ENCODE measurements around the gene NRL. TPM values are rescaled to one million over a fixed set of nuclear protein-coding genes. Genes with fewer than 3 reads are reported as not detected.

The NRL gene
- polyA plus RNA-seq, 3 donors: 1.1 to 1.5 (median 1.3) TPM

DNA sequence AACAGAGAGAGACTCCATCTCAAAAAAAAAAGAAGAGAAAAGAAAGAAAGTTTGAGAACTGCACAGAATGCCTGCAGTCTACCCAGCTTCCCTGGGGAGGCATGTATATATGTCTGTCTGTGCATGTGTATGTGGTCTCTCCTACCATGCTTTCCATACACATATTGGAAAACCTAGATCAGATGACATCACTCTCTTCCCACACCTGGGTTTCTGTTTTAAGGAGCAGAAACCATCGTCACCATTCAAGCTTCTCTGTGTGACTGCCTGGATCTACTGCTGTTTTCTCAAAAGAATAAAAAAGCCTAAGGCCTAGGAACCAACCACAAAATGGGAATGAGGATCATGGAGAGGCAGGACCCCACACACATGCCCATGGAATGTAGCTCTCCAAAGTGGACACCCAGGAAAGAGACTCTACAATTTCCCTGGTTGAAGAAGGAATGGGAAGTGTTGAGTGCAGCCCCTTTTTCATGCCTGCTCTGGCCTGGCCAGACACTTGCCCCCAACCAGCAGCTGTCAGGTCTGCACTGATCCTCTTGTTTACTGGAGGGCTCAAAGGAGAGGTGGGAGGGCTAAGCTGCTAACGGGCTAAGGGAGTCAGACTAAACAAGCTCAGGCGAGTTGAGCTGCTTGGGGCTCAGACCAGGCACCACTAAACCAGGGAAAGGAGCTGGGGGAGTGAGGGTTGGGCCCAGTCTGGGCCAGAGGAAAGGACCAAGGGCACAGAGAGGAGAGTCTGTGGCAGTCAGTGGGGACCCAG, 28.4 kb downstream of the NRL start:
- H3K36me3 ChIP-seq (replicated peaks in 1 of 2; ENCODE audit: control insufficient read depth in 1 of 2, insufficient read depth in 2 of 2, low read length in 2 of 2): no peaks in the 10 kb centered on the region
- Mint-ChIP-seq H3K27ac (no peak overlapping the region), H3K9me3 (peaks cover 0 to 15% (median 0%) of the 10 kb centered on the region in 7 donors), H3K36me3 (peaks cover 4 to 6% of the 10 kb centered on the region in 2 donors), H3K4me3 (no peak overlapping the region), H3K4me1 (peaks cover 12% of the 10 kb centered on the region), H3K27me3 (ENCODE audit: low read depth in 3 of 3) (peaks cover 22 to 24% (median 23%) of the 10 kb centered on the region in 3 donors)
- H3K4me2 ChIP-seq (replicated peaks; ENCODE audit: extremely low read depth, low read length, poor library complexity, severe bottlenecking): no peak overlapping the region
- no peak overlapping the region for H3K9ac ChIP-seq (ENCODE audit: insufficient read depth, low read length, poor library complexity, severe bottlenecking)
- H3K27me3 ChIP-seq (ENCODE audit: control insufficient read depth in 2 of 2, insufficient read depth in 2 of 2, low read length in 2 of 2): peaks cover 10 to 25% of the 10 kb centered on the region in 2 donors
- TF ChIP-seq, protein P1, sequence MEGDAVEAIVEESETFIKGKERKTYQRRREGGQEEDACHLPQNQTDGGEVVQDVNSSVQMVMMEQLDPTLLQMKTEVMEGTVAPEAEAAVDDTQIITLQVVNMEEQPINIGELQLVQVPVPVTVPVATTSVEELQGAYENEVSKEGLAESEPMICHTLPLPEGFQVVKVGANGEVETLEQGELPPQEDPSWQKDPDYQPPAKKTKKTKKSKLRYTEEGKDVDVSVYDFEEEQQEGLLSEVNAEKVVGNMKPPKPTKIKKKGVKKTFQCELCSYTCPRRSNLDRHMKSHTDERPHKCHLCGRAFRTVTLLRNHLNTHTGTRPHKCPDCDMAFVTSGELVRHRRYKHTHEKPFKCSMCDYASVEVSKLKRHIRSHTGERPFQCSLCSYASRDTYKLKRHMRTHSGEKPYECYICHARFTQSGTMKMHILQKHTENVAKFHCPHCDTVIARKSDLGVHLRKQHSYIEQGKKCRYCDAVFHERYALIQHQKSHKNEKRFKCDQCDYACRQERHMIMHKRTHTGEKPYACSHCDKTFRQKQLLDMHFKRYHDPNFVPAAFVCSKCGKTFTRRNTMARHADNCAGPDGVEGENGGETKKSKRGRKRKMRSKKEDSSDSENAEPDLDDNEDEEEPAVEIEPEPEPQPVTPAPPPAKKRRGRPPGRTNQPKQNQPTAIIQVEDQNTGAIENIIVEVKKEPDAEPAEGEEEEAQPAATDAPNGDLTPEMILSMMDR (IDR thresholded peaks at IDR 0.05): no peak
- H2AFZ ChIP-seq (ENCODE audit: insufficient read depth, low read depth, low read length, poor library complexity, severe bottlenecking): no peak overlapping the region
- H4K20me1 ChIP-seq (ENCODE audit: insufficient read depth, low read length): no peaks in the 10 kb centered on the region
- no peak overlapping the region for H3K27ac ChIP-seq (ENCODE audit: low read depth in 1 of 2, low read length in 2 of 2)
- no peaks in the 10 kb centered on the region for H3K9me3 ChIP-seq (replicated peaks in 1 of 2; ENCODE audit: control insufficient read depth in 1 of 2, insufficient read depth in 1 of 2, low read length in 2 of 2)
- intact Hi-C loops (cut with micrococcal nuclease): no loop called here
- H3K4me1 ChIP-seq (ENCODE audit: control insufficient read depth in 1 of 2, insufficient read depth in 2 of 2, low read length in 2 of 2): peaks cover 9 to 12% of the 10 kb centered on the region in 2 donors
- no peaks in the 10 kb centered on the region for H3K79me2 ChIP-seq (ENCODE audit: insufficient read depth, low read length)
- DNase-seq: no peak
- 86% methylated on average over 3 of the region's 3 CpGs for WGBS (ENCODE audit: insufficient coverage)
- no peak overlapping the region for H3K4me3 ChIP-seq (replicated peaks in 1 of 3; ENCODE audit: low read depth in 2 of 3, low read length in 3 of 3)

DNA sequence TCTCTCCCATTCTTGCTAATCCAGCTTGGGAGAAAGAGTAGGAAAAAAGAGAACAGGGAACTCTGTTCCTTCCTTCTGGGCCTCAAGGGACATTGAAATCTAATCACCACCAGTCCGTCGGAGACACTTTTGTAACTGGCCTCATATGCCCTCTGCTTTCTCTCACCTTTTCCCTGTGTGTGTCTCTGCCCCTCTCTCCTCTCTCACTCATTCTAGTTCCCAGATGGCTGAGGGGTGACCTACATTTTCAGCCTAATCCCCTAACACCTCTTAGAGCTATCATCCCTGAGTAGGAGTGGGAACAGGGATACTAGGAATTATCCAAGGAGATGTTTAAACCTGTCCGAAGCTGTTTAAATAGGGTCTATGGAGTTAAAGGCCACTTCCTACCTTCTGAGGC, 29.5 kb downstream of the NRL start:
- Mint-ChIP-seq H3K27me3 (ENCODE audit: low read depth in 3 of 3) (peaks cover 32 to 35% (median 33%) of the 10 kb centered on the region in 3 donors), H3K9me3 (peaks cover 0 to 23% (median 1%) of the 10 kb centered on the region in 7 donors), H3K4me3 (no peak overlapping the region), H3K27ac (no peak overlapping the region), H3K4me1 (peaks cover 11% of the 10 kb centered on the region), H3K36me3 (peaks cover 4 to 7% of the 10 kb centered on the region in 2 donors)
- no peaks in the 10 kb centered on the region for H3K36me3 ChIP-seq (replicated peaks in 1 of 2; ENCODE audit: control insufficient read depth in 1 of 2, insufficient read depth in 2 of 2, low read length in 2 of 2)
- peaks cover 12 to 16% of the 10 kb centered on the region in 2 donors for H3K4me1 ChIP-seq (ENCODE audit: control insufficient read depth in 1 of 2, insufficient read depth in 2 of 2, low read length in 2 of 2)
- H3K9ac ChIP-seq (ENCODE audit: insufficient read depth, low read length, poor library complexity, severe bottlenecking): no peak overlapping the region
- H3K27me3 ChIP-seq (ENCODE audit: control insufficient read depth in 2 of 2, insufficient read depth in 2 of 2, low read length in 2 of 2): peaks cover 18 to 35% of the 10 kb centered on the region in 2 donors
- TF ChIP-seq, protein P1 (IDR thresholded peaks at IDR 0.05): no peak
- H3K4me2 ChIP-seq (replicated peaks; ENCODE audit: extremely low read depth, low read length, poor library complexity, severe bottlenecking): no peak overlapping the region
- H3K27ac ChIP-seq (ENCODE audit: low read depth in 1 of 2, low read length in 2 of 2): no peak overlapping the region
- H3K9me3 ChIP-seq (replicated peaks in 1 of 2; ENCODE audit: control insufficient read depth in 1 of 2, insufficient read depth in 1 of 2, low read length in 2 of 2): no peaks in the 10 kb centered on the region
- no CpG with 5 or more reads among the region's 3 CpGs for WGBS (ENCODE audit: insufficient coverage)
- no peak overlapping the region for H2AFZ ChIP-seq (ENCODE audit: insufficient read depth, low read depth, low read length, poor library complexity, severe bottlenecking)
- no peaks in the 10 kb centered on the region for H3K79me2 ChIP-seq (ENCODE audit: insufficient read depth, low read length)
- intact Hi-C loops (cut with micrococcal nuclease): no loop called here
- no peak overlapping the region for H3K4me3 ChIP-seq (replicated peaks in 1 of 3; ENCODE audit: low read depth in 2 of 3, low read length in 3 of 3)
- DNase-seq: no peak
- no peaks in the 10 kb centered on the region for H4K20me1 ChIP-seq (ENCODE audit: insufficient read depth, low read length)

Measured in CD14-positive monocyte (primary cell).